Measurements from ENCODE around the gene SYP.
A peak's percentile ranks its signal among the peaks of the same experiment; 100 is the strongest.

SYP gene

GRCh38 chrX:49199906-49200771 is at the start of gene SYP:
Gene SYP, minus strand, starts transcription at chrX:49200193. Its CDS starts 7 bp downstream, at chrX:49200186.
- Histone ChIP-seq H3K4me1 (no peaks in the 10 kb centered on the region), H3K36me3 (no peaks in the 10 kb centered on the region), H3K27me3 (peaks cover 67% of the 10 kb centered on the region), H3K4me3 (peak within 1 kb of the TSS; percentile 60), H3K4me2 (peak within 1 kb of the TSS; percentile 69), H4K20me1 (peaks cover 8% of the 10 kb centered on the region; the same call in 1 of the 2 replicates), H3K9ac (no peak within 1 kb of the TSS; the same call in 1 of the 2 replicates), H3K9me3 (no peaks in the 10 kb centered on the region), H3K27ac (0 out of 2 replicates have a peak within 1 kb of the TSS, but pooled peaks have one; percentile 10)
- TF ChIP-seq Cebpa-rat (IDR thresholded peaks at IDR 0.05), result no peak

GRCh38 chrX:49249616-49250015 is 49.6 kb upstream of the SYP start:
- H3K9me3 ChIP-seq, result no peaks in the 10 kb centered on the region
- no peak overlapping the region for H3K9ac ChIP-seq
- no peak overlapping the region for H3K27ac ChIP-seq
- no peak overlapping the region for H3K4me2 ChIP-seq
- no peak for TF ChIP-seq Cebpa-rat (IDR thresholded peaks at IDR 0.05)
- no peak overlapping the region for H3K4me3 ChIP-seq
- no peaks in the 10 kb centered on the region; the same call in 1 of the 2 replicates for H4K20me1 ChIP-seq
- peaks cover 41% of the 10 kb centered on the region; the same call in 1 of the 2 replicates for H3K36me3 ChIP-seq
- H3K27me3 ChIP-seq, result peaks cover 35% of the 10 kb centered on the region
- H3K4me1 ChIP-seq, result no peaks in the 10 kb centered on the region

DNA sequence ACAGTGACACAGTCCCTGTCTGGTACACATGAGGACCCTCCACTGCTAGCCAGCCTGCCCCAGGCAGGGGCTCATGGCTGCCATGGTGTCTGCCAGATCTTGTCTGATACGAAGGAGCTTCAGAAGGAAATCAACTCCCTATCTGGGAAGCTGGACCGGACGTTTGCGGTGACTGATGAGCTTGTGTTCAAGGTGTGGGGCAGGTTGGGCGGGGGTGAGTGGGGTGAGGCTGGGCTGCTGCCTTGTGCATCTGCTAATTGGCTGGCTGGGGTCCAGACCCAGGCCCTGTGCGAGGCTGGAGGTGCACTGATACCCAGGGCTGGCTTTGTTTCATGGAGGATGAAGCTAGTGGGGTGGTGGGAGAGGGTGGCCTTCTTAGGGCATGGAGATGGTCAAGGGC is 49.1 kb upstream of the SYP start:
- Histone ChIP-seq H3K27me3 (peaks cover 40% of the 10 kb centered on the region), H3K36me3 (peaks cover 47% of the 10 kb centered on the region; the same call in 1 of the 2 replicates), H3K4me1 (no peaks in the 10 kb centered on the region), H3K9ac (no peak overlapping the region), H3K4me2 (no peak overlapping the region), H3K27ac (no peak overlapping the region), H4K20me1 (no peaks in the 10 kb centered on the region; the same call in 1 of the 2 replicates), H3K9me3 (no peaks in the 10 kb centered on the region), H3K4me3 (no peak overlapping the region)
- no peak for TF ChIP-seq Cebpa-rat (IDR thresholded peaks at IDR 0.05)

DNA sequence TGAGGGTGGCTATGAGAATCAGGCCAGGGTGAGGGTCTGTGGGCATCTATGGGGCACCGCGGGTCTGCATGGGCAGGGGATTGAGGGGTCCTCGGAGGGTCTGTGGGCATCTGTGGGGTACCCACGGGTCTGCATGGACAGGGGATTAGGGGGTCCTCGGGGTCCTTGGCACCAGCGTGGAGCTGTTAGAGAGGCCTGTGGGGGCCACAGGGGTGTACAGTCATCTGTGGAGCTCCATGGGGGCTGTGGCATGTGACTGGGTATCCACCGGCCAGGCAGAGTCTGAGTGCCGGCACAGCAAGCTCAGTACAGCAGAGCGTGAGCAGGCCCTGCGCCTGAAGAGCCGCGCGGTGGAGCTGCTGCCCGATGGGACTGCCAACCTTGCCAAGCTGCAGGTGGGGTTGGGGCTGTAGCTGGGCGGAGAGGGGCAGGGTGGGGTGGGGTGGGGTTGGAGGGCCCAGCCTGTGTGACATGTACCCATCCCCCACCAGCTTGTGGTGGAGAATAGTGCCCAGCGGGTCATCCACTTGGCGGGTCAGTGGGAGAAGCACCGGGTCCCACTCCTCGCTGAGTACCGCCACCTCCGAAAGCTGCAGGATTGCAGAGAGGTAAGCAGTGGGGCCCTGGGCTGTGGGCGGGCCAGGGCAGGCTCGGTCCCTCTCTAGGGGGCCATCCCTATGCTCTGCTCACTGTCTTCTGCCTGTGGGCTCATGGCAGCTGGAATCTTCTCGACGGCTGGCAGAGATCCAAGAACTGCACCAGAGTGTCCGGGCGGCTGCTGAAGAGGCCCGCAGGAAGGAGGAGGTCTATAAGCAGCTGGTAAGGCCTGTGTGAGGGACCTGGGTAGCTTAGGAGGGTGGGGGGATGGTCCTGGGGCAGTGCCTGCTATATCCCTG is 48.2 kb upstream of the SYP start:
- no peak overlapping the region for H3K27ac ChIP-seq
- no peak for TF ChIP-seq Cebpa-rat (IDR thresholded peaks at IDR 0.05)

GRCh38 chrX:49247346-49247745 is 47.4 kb upstream of the SYP start:
- Histone ChIP-seq H3K4me1 (no peaks in the 10 kb centered on the region), H3K9me3 (no peaks in the 10 kb centered on the region), H3K36me3 (peaks cover 64% of the 10 kb centered on the region), H3K27ac (no peak overlapping the region), H3K9ac (no peak overlapping the region), H3K27me3 (peaks cover 48% of the 10 kb centered on the region), H3K4me3 (no peak overlapping the region), H4K20me1 (peaks cover 11% of the 10 kb centered on the region; the same call in 1 of the 2 replicates), H3K4me2 (no peak overlapping the region)
- no peak for TF ChIP-seq Cebpa-rat (IDR thresholded peaks at IDR 0.05)

More for the DNA sequence above, 48.2 kb upstream of the SYP start:
- no peaks in the 10 kb centered on the region for H3K9me3 ChIP-seq
- no peak overlapping the region for H3K9ac ChIP-seq
- H3K27me3 ChIP-seq, result peaks cover 41% of the 10 kb centered on the region
- H3K4me1 ChIP-seq, result no peaks in the 10 kb centered on the region
- no peak overlapping the region for H3K4me2 ChIP-seq
- peaks cover 56% of the 10 kb centered on the region for H3K36me3 ChIP-seq
- no peak overlapping the region for H3K4me3 ChIP-seq
- H4K20me1 ChIP-seq, result peaks cover 3% of the 10 kb centered on the region; the same call in 1 of the 2 replicates

GRCh38 chrX:49246541-49246940 is 46.5 kb upstream of the SYP start:
- Histone ChIP-seq H4K20me1 (peaks cover 12% of the 10 kb centered on the region; the same call in 1 of the 2 replicates), H3K9me3 (no peaks in the 10 kb centered on the region), H3K4me2 (no peak overlapping the region), H3K9ac (no peak overlapping the region), H3K4me1 (no peaks in the 10 kb centered on the region), H3K36me3 (peaks cover 67% of the 10 kb centered on the region), H3K27me3 (peaks cover 54% of the 10 kb centered on the region), H3K4me3 (no peak overlapping the region), H3K27ac (no peak overlapping the region)
- TF ChIP-seq Cebpa-rat (IDR thresholded peaks at IDR 0.05), result no peak

DNA sequence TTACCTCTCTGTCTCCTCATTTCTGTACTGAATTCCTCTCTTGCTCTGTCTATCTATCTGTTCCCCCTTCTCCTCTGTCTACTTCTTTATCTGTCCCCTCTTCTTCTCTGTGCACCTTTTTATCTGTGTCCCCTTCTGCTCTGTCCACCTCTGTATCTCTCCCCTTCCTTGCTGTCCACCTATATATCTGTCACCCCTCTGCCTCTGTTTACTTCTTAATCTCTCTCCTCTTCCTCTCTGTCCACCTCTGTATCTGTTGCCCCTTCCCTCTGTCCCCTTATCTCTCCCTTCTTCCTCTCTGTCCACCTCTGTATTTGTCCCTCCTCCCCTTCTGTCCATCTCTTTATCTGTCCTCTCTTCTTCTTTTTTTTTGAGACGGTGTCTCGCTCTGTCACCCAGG is 44.2 kb upstream of the SYP start:
- Histone ChIP-seq H3K4me2 (no peak overlapping the region), H4K20me1 (peaks cover 12% of the 10 kb centered on the region; the same call in 1 of the 2 replicates), H3K36me3 (peaks cover 58% of the 10 kb centered on the region), H3K27me3 (peaks cover 59% of the 10 kb centered on the region), H3K27ac (no peak overlapping the region), H3K4me1 (no peaks in the 10 kb centered on the region), H3K9me3 (no peaks in the 10 kb centered on the region), H3K9ac (no peak overlapping the region), H3K4me3 (no peak overlapping the region)
- TF ChIP-seq Cebpa-rat (IDR thresholded peaks at IDR 0.05), result no peak

GRCh38 chrX:49243166-49243565 is 43.2 kb upstream of the SYP start:
- no peak for TF ChIP-seq Cebpa-rat (IDR thresholded peaks at IDR 0.05)
- Histone ChIP-seq H3K27me3 (peaks cover 59% of the 10 kb centered on the region), H3K9ac (no peak overlapping the region), H3K27ac (no peak overlapping the region), H3K9me3 (no peaks in the 10 kb centered on the region), H3K4me3 (no peak overlapping the region), H3K4me1 (no peaks in the 10 kb centered on the region), H4K20me1 (peaks cover 12% of the 10 kb centered on the region; the same call in 1 of the 2 replicates), H3K36me3 (peaks cover 50% of the 10 kb centered on the region), H3K4me2 (no peak overlapping the region)

- Histone ChIP-seq H3K9ac (no peak overlapping the region), H4K20me1 (peaks cover 12% of the 10 kb centered on the region; the same call in 1 of the 2 replicates), H3K27me3 (peaks cover 59% of the 10 kb centered on the region), H3K27ac (no peak overlapping the region), H3K4me2 (no peak overlapping the region), H3K36me3 (peaks cover 46% of the 10 kb centered on the region), H3K4me1 (no peaks in the 10 kb centered on the region), H3K4me3 (no peak overlapping the region), H3K9me3 (no peaks in the 10 kb centered on the region)
- TF ChIP-seq Cebpa-rat (IDR thresholded peaks at IDR 0.05), result no peak
Observed at GRCh38 chrX:49242545-49243066, 42.6 kb upstream of the SYP start.

Data from BLaER1 (cell line).